ENCODE data around the gene REN. TPM values are rescaled to one million over a fixed set of nuclear protein-coding genes. Genes with fewer than 3 reads are reported as not detected.

The REN gene
- total RNA-seq, 1 donor from 2014 or later: 0.59 TPM

DNA sequence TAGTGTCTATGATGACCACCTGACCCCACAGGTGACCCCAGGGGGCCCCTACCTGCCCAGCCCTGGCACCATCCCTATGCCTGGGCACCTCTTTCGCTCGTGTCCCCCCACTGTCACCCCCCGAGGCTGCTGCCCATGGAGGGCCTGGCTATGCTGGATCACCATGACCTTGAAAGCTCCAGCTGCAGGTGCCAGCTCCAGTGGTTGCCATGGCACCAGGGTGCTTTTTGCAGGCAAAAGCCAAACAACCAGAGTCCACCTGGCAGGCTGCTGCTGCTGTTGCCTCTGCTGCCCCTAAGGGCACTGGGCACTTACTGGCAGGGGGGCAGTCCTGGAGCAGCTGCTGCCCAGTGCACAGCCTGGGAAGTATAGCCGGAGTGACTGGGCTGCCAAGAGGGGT is 36.0 kb downstream of the REN start:
- H3K9me3 ChIP-seq: no peaks in the 10 kb centered on the region
- H3K4me3 ChIP-seq: no peak overlapping the region
- H3K36me3 ChIP-seq: peaks cover 14% of the 10 kb centered on the region
- ATAC-seq (no peak), DNase-seq (no peak)
- H3K4me1 ChIP-seq: peaks cover 34% of the 10 kb centered on the region
- intact Hi-C loops (cut with DNase I): no loop called here
- no peaks in the 10 kb centered on the region for H3K27me3 ChIP-seq (ENCODE audit: low read depth)
- no peak overlapping the region for H3K27ac ChIP-seq
- TF ChIP-seq, protein P1, sequence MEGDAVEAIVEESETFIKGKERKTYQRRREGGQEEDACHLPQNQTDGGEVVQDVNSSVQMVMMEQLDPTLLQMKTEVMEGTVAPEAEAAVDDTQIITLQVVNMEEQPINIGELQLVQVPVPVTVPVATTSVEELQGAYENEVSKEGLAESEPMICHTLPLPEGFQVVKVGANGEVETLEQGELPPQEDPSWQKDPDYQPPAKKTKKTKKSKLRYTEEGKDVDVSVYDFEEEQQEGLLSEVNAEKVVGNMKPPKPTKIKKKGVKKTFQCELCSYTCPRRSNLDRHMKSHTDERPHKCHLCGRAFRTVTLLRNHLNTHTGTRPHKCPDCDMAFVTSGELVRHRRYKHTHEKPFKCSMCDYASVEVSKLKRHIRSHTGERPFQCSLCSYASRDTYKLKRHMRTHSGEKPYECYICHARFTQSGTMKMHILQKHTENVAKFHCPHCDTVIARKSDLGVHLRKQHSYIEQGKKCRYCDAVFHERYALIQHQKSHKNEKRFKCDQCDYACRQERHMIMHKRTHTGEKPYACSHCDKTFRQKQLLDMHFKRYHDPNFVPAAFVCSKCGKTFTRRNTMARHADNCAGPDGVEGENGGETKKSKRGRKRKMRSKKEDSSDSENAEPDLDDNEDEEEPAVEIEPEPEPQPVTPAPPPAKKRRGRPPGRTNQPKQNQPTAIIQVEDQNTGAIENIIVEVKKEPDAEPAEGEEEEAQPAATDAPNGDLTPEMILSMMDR (IDR thresholded peaks at IDR 0.05): no peak

DNA sequence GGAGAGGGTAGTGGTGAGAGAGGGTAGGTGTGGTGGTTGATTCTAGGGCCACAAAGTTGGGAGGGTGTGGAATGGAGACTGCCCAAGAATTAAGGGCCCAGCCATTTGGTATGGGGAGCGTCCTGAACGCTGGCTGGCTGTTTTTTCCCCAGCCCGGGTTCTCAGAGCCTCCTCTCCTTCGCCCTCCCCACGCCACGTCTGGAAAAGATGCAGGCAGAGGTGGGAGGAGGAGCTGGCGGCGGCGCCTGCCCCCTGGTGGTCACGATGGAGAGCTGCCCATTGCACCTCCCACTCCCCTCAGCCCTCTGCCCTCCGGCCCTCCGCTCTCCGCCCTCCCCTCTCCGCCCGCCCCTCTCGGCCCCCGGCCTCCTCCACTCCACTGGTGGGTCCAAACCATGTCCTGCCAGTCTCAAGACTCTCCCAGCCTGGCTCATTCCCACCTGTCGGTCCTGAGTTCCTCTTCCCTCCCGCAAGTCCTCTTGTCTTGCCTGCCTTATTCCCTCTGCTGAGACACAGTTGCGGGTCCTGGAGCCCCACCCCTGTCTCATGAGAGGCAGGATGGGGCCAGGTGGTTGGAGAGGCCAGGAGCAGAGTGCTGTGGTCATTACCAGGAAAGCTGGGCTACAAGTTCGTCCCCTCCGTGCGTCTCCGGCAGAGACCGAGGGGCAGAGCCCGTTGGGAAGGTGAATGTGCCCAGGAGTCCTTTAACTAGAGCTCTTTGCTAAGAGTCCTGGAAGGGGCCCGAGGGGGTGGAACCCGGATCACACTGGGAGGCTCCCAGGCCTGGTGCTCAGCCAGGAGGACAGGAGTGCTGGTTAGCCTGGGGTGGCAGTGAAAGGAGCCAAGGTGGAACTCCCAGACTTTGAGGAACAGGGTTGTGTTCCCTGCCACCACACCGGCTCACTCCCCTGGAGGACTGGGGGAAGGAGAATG is 36.9 kb downstream of the REN start:
- intact Hi-C loops (cut with DNase I): loop anchor here (5.0 kb wide), 1 partner anchor 257 kb away; no protein-coding TSS in a partner anchor
- Histone ChIP-seq H3K36me3 (peaks cover 23% of the 10 kb centered on the region), H3K9me3 (no peaks in the 10 kb centered on the region), H3K27ac (peak overlapping the region; percentile 27), H3K27me3 (ENCODE audit: low read depth) (no peaks in the 10 kb centered on the region), H3K4me3 (peak overlapping the region; percentile 37), H3K4me1 (peaks cover 34% of the 10 kb centered on the region)
- TF ChIP-seq, protein P1 (IDR thresholded peaks at IDR 0.05): peak; percentile 92
- DNase-seq: peak; percentile 85
- ATAC-seq: peak; percentile 93 to 94

DNA sequence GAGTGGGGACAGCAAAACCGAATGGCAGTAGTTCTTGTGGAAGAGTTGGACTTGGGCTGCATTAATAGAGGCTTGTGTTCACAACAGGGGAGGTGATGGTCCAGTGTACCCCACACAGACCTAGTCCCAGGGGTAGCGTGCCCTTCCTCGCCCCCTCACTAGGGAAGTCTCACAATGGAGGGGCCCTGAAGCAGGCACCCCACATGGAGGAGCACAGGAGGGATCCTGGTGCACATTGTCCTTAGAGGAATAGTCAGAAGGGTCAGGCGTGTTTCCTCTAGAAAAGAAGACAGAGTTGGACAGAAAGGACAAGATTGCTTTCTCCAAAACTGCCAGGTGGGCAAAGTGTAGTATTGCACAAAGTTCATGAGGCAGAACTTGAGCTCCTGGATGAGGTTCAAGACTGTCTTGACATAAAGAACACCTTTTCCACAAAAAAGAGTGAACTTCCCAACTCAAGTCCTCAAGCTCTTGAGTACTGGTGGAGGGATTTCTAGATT is 37.6 kb downstream of the REN start:
- Histone ChIP-seq H3K4me1 (peaks cover 34% of the 10 kb centered on the region), H3K36me3 (peaks cover 30% of the 10 kb centered on the region), H3K9me3 (no peaks in the 10 kb centered on the region), H3K27ac (no peak overlapping the region), H3K27me3 (ENCODE audit: low read depth) (no peaks in the 10 kb centered on the region), H3K4me3 (no peak overlapping the region)
- DNase-seq: no peak
- TF ChIP-seq, protein P1 (IDR thresholded peaks at IDR 0.05): no peak
- ATAC-seq: no peak
- intact Hi-C loops (cut with DNase I): loop anchor here (5.0 kb wide), 1 partner anchor 256 kb away; no protein-coding TSS in a partner anchor

DNA sequence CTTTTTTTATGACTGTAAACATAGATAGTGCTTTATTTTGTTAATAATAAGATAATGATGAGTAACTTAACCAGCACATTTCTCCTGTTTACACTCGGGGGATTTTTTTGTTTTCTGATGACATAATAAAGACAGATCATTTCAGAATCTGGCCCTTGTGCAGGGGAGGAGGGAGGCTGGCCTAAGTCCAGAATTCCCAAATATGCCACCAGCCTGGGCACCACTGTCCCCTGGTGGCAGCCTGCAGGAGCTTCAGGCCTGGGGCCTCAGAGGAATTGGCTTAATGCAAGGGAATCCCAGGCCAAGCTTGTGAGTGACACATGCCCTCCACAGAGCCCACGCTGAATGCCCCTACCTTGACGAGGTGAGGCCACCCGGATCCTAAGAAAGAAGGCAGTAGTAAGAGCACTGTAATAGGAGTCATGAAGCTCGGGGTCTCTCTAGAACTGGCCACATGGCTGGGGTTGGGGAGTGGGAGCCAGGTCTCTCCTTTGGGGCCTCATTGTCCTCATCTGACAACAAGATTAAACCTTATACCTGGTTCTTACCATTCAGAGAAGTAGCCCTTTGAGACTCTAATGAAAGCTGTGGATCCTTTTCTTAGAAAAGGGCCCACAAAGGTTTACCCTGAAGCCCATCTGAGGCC is 38.4 kb downstream of the REN start:
- intact Hi-C loops (cut with DNase I): loop anchor here (5.0 kb wide), 1 partner anchor 255 kb away; no protein-coding TSS in a partner anchor
- Histone ChIP-seq H3K36me3 (peaks cover 38% of the 10 kb centered on the region), H3K9me3 (no peaks in the 10 kb centered on the region), H3K4me3 (no peak overlapping the region), H3K27me3 (ENCODE audit: low read depth) (no peaks in the 10 kb centered on the region), H3K4me1 (peaks cover 34% of the 10 kb centered on the region), H3K27ac (peak overlapping the region; percentile 39)
- TF ChIP-seq, protein P1 (IDR thresholded peaks at IDR 0.05): peak; percentile 94
- ATAC-seq (peak; percentile 66 to 67), DNase-seq (peak; percentile 64)

DNA sequence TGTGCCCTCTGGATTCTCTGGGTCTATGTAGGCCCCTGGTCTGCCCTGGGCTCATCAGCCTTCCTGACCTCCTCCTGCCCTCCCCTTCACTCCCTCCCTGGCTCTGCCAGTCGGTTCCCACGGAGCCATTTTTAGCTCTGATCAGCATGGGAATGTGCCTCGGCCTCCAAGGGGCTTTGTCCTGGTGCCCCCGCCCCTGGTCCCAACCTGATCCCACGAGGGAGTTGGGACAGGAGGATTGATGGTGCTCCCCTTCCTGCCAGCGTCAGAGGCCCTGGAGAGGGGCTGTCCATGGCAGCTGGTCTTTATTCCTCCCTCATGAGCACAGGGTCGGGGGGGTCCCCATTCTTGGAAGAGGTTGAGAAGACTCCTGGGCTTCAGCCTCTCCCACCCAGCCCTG is 39.2 kb downstream of the REN start:
- ATAC-seq (no peak), DNase-seq (no peak)
- Histone ChIP-seq H3K27ac (peak overlapping the region; percentile 39), H3K9me3 (no peaks in the 10 kb centered on the region), H3K4me3 (no peak overlapping the region), H3K4me1 (peaks cover 34% of the 10 kb centered on the region), H3K27me3 (ENCODE audit: low read depth) (no peaks in the 10 kb centered on the region), H3K36me3 (peaks cover 46% of the 10 kb centered on the region)
- intact Hi-C loops (cut with DNase I): loop anchor here (5.0 kb wide), 1 partner anchor 255 kb away; no protein-coding TSS in a partner anchor
- TF ChIP-seq, protein P1 (IDR thresholded peaks at IDR 0.05): no peak
